Stimulated activated CD8-positive, alpha-beta memory T cell treated with anti-CD3 and anti-CD28 coated beads, Interleukin-12 subunit alpha, Interleukin-12 subunit beta, amount 100 ng/mL, for 4 hours (primary cell): ENCODE results near the gene PBX3.
"Not testable (repeated sequence)": the region's sequence is repeated elsewhere in the genome, so short reads cannot be mapped to it uniquely, and the experiment has no call there.

Experiments used
- DNase-seq: peaks from one replicate; pipeline ENCODE4 v3.0.0-alpha.2; 2020; ENCODE audit warnings: low read depth

Gene PBX3

GRCh38 chr9:125749287-125749935 lies 2.2 kb downstream of the PBX3 start:
- DNase-seq = no peak

DNA sequence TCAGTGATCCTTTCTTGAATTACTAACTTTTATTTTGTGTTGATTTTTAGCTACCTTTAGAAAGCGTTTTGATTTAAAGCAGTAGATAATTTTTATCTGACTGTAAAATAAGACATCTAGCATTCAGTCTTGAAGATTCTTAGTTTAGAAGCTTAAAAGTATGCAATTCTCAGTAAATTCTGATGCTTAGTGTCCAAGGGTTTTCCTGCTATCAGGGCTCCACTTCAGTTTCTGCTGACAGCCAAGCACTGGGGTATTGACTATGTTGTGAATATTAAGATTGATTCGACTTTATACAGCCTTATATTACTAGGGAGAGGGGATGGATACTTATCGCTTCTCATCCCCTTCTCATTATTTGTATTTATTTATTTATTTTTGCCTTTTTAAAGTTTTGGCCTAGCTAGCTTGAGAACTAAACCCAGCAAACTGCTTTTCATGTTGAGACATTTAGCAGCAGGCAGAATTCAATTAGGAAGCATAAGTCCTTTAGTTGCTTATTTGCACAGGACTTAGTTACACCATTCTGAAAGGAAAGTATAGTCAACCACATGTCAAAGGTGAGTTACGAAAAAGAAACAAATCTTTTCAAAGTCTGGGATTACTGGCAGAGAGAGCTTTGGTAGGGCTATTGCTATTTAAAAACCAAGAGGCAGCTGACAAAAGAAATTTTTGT lies 2.9 kb downstream of the PBX3 start:
- no peak for DNase-seq

- no peak for DNase-seq
Observed at GRCh38 chr9:125750627-125751011, 3.4 kb downstream of the PBX3 start.

- DNase-seq = no peak
Observed at GRCh38 chr9:125752070-125752628, 5.0 kb downstream of the PBX3 start.

DNA sequence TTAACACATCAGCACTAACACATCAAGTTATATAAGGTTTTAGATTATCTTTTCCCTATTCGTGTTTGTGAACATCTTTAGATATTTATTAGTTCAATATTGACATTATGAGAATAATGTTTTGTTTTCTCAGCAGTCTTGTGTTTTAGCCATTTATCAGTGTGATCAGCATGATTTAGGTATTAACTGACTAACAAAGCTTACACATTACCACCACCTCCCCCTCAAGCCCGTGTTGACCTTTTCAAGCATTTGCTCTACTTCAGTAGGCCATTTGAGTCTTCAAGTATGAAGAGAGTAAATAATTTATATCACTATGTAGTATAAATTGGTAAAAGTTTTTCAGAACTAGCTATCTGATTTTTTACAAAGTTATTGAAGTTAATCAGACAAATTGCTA lies 6.9 kb downstream of the PBX3 start:
- no peak for DNase-seq

DNA sequence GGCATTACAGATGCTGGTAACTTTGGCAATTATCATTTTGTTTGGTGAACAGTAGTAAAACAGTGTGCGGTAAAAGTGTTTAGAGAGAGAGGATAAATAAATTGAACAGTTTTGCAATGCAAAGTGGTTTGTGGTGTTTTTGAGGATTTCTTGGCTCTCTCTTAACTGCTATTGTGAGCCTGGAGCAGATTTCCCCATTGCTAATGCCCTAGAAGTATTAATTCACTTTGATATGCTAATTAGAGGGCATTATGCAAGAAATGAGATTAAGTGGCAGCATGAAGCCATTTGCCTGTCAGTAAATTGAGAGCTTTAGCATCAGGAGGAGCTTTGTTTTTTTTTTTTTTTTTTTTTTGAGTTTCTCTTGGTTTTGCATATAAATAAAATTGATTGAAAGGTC lies 8.2 kb downstream of the PBX3 start:
- no peak for DNase-seq

- no peak for DNase-seq
Observed at GRCh38 chr9:125756518-125756917, 9.3 kb downstream of the PBX3 start.

- DNase-seq = no peak
Observed at GRCh38 chr9:125757834-125758233, 10.7 kb downstream of the PBX3 start.

DNA sequence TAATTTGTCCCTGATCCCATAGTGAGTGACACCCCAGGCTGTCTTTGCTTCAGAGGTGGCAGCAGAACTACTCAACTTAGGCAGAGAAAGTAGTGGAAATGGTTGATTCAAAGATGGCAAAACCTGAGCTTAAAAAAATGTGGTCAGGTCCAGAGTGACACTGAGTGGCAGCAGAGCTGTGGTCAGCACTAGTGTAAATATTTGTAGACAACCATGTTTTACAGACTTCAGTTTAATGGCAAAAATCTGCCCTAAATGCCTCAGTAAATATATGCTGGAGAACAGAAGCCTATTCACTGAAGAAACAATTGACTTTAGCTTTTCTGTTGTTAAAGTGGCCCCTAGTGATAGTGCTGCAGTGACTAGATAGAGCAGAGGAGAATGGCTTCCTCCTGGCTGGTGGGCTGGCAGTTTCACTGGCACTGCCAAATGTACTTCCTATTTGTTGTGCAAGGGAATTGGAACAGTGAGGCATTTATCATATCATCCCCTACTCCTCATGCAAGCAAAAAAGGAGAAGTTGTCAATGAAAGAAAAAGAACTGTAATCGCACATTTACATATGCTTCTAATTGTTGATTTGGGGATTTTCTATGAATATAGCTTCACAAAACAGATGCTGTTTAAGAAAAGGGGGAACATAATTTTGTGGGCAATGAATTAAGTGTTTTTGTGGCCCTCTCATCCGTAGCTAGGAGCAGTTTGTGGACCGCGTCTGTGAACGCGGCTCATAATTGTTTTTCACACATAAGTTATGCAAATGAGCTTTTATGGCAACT lies 12.0 kb downstream of the PBX3 start:
- DNase-seq = no peak

GRCh38 chr9:125759764-125760129 lies 12.6 kb downstream of the PBX3 start:
- no peak for DNase-seq

DNA sequence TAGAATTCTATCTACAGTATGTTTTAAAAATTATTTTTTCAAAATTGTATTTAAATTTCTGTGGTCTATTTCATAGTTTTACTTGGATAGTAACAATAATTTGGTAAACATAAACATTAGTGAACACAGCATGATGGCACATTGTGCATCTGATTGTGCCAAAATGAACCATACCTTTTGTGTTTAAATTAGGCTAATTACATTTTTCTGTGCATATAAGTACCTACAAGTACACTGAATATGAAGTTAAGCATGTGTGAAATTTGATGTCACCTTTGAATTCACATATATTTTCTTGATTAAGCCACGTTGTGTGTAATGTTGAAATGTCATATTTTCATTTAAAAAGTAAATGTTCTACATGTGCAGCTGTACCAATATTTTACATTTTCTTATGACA lies 13.4 kb downstream of the PBX3 start:
- no peak for DNase-seq

GRCh38 chr9:125761676-125762450 lies 14.7 kb downstream of the PBX3 start:
- no peak for DNase-seq

GRCh38 chr9:125763394-125763801 lies 16.2 kb downstream of the PBX3 start:
- DNase-seq = no peak

GRCh38 chr9:125764198-125764597 lies 17.0 kb downstream of the PBX3 start:
- DNase-seq = no peak

DNA sequence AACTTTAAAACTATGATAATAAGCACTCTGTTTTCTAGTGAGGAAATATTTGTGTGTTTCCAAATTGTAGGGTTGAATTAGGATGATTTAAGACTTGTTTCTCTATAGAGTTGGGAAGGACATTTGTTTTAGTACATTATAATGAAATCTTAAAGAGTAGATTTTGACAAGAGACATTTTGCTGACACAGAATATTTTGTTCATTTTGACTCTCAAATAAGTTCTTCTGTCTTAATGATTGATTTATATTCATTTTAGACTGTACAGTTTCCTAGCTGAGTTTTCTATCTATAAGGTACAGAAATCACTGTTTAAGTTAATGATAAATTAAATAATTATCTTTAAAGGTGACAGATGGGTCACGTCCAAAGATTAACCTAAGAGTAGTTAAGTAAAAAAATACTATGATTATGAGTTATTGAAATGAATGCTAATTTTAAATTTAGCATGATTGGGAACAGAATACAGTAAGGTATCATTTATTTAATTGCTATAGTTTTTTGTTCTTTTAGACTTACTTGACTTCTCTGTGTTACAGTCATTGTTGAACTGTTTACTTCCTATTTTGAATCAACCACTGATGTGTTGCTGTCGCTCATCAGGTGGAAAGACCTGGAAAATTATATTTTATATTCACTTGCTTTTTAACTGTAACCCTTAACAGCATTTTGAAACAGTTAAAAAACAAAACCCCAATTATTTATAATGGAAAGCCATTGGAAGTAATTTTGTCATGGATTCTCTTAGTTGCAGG lies 19.5 kb downstream of the PBX3 start:
- DNase-seq = no peak

GRCh38 chr9:125767349-125767748 lies 20.2 kb downstream of the PBX3 start:
- DNase-seq = no peak

DNA sequence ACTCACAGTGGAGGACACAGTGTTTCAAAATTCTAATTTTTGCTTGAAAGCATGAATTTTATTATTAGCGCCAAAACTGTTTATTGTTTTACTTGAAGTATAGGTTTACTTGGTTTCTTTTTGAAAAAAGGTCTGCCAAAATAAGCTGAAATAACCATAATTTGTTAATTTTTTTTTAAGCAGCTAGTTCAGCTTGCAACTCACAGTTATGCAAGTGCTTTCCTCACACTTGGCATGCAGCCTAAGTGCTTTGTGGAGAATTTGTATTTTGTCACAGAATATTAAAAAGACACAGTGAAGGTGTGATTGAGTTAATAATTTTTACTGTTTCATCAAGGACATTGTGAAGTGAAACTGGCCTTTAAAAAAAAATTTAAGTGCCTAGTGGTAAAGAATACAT lies 21.6 kb downstream of the PBX3 start:
- DNase-seq = no peak

DNA sequence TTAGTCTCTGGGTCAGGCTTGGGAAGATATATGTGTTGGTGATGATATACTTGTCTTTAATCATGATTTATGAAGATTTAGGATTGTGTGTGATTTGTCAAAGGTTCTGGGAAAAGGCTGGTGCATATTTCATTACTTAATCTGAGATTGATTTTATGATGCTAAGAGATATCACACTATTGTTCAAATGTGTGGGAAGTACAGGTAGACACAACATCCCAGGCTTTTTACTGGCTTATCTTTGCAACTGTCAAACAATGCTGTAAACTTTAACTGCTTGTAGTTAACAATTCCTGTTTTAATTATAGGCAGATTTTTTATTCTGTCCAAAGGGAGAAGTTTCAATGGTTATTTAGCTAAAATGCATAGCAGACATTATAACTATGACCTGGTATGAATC lies 23.9 kb downstream of the PBX3 start:
- no peak for DNase-seq

DNA sequence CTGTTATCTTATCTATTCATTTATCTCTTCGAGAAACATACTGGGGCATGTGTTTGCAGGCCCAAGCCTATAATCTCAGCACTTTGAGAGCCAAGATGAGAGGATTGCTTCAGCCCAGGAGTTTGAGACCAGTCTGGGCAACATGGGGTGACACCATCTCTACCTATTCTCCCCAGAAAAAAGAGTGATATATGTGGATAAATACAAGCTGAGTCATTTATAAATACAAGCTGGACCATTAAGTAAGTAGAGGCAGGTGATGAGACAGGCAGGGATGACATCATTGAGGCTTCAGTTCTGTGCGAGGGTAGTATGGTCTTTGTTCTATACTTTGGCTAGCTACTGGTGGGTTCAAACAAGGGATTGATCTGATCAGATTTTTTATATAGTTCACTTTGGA lies 25.6 kb downstream of the PBX3 start:
- no peak for DNase-seq

DNA sequence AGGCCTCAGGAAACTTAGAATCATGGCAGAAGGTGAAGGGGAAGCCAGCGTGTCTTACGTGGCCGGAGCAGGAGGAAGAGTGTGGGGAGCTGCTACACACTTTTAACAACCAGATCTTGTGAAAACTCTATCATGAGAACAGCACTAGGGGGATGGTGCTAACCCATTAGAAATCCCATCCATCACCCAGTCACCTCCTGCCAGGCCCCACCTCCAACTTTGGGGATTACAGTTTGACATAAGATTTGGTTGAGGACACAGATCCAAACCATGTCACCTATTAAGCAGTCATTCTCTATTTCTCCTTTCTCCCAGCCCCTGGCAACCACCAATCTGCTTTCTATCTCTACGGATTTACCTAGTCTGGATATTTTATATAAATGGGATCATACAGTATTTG lies 26.9 kb downstream of the PBX3 start:
- no peak for DNase-seq

DNA sequence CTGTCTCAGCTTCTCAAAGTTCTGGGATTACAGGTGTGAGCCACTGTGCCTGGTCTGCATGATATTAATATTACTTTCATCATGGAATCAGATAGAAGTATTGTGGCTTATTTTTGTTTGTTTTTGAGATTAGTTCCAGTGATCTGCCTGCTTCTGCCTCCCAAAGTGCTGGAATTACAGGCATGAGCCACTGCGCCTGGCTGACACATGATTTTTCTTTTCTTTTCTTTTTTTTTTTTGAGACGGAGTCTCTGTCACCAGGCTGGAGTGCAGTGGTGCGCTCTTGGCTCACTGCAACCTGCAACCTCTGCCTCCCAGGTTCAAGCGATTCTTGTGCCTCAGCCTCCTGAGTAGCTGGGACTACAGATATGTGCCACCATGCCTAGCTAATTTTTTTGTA lies 29.6 kb downstream of the PBX3 start:
- DNase-seq = not testable (repeated sequence)
